H9 (cell line): ENCODE data around the gene JMJD7. TPM values are rescaled to one million over a fixed set of nuclear protein-coding genes. Genes with fewer than 3 reads are reported as not detected.

Experiments
- DNase-seq: peaks from one replicate; pipeline ENCODE4 v3.0.0-alpha.2; 2017
- H2AFZ ChIP-seq: one replicate; pipeline ENCODE4 v1.6.1; 2013; ENCODE audit warnings: mild to moderate bottlenecking, low read length, control low read depth, moderate library complexity
- H2AK5ac ChIP-seq: 2 replicates; pipeline ENCODE4 v1.6.1; 2013; ENCODE audit warnings: low read length, control low read depth, mixed read lengths; ENCODE audit not compliant: insufficient read length
- H2BK120ac ChIP-seq: one replicate; pipeline ENCODE4 v1.6.1; 2013; ENCODE audit warnings: low read depth, mild to moderate bottlenecking, low read length, control low read depth, inconsistent platforms; ENCODE audit not compliant: poor library complexity, severe bottlenecking
- H2BK12ac ChIP-seq: 2 replicates; pipeline ENCODE4 v1.6.1; 2013; ENCODE audit warnings: low read length, control low read depth, mixed read lengths, low read depth; ENCODE audit not compliant: insufficient read length
- H2BK15ac ChIP-seq: 2 replicates; pipeline ENCODE4 v1.6.1; 2013; ENCODE audit warnings: low read depth, low read length, control low read depth
- H2BK20ac ChIP-seq: one replicate; pipeline ENCODE4 v1.6.1; 2013; ENCODE audit warnings: low read depth, mild to moderate bottlenecking, low read length, control low read depth, inconsistent platforms; ENCODE audit not compliant: poor library complexity, severe bottlenecking
- H2BK5ac ChIP-seq: 2 replicates; pipeline ENCODE4 v1.6.1; 2013; ENCODE audit warnings: low read length, control low read depth, mixed read lengths; ENCODE audit not compliant: insufficient read length
- H3K14ac ChIP-seq: 2 replicates; pipeline ENCODE4 v1.6.1; 2013; ENCODE audit warnings: low read length, control low read depth; ENCODE audit not compliant: insufficient read depth
- H3K18ac ChIP-seq: 2 replicates; pipeline ENCODE4 v1.6.1; 2013; ENCODE audit warnings: low read depth, mild to moderate bottlenecking, mixed read lengths, low read length, control low read depth; ENCODE audit not compliant: insufficient read length
- H3K23ac ChIP-seq: 2 replicates; pipeline ENCODE4 v1.6.1; 2013; ENCODE audit warnings: low read length, control low read depth, mixed read lengths, low read depth; ENCODE audit not compliant: insufficient read length
- H3K23me2 ChIP-seq: 2 replicates; pipeline ENCODE4 v1.6.1; 2013; ENCODE audit warnings: low read depth, mild to moderate bottlenecking, mixed read lengths, low read length, control low read depth; ENCODE audit not compliant: insufficient read length, poor library complexity, severe bottlenecking
- H3K27ac ChIP-seq: 2 replicates; pipeline ENCODE4 v1.5.1; 2013; ENCODE audit warnings: low read length, control low read depth, mixed read lengths, low read depth; ENCODE audit not compliant: insufficient read length
- H3K27me3 ChIP-seq: 2 replicates; pipeline ENCODE4 v1.6.1; 2013; ENCODE audit warnings: low read length, control low read depth, inconsistent platforms; ENCODE audit not compliant: insufficient read depth
- H3K4ac ChIP-seq: 2 replicates; pipeline ENCODE4 v1.6.1; 2013; ENCODE audit warnings: low read depth, mild to moderate bottlenecking, control low read depth, inconsistent platforms, low read length, moderate library complexity
- H3K4me1 ChIP-seq: 2 replicates; pipeline ENCODE4 v1.6.1; 2013; ENCODE audit warnings: low read length, control low read depth, inconsistent platforms; ENCODE audit not compliant: insufficient read depth
- H3K4me2 ChIP-seq: 2 replicates; pipeline ENCODE4 v1.6.1; 2013; ENCODE audit warnings: low read length, control low read depth, mixed read lengths; ENCODE audit not compliant: insufficient read length, insufficient read depth
- H3K56ac ChIP-seq: 2 replicates; pipeline ENCODE4 v1.6.1; 2013; ENCODE audit warnings: low read depth, mild to moderate bottlenecking, mixed read lengths, low read length, control low read depth; ENCODE audit not compliant: insufficient read length
- H3K79me1 ChIP-seq: 2 replicates; pipeline ENCODE4 v1.6.1; 2013; ENCODE audit warnings: low read depth, mild to moderate bottlenecking, moderate library complexity, low read length, control low read depth, inconsistent platforms; ENCODE audit not compliant: insufficient read depth, poor library complexity, severe bottlenecking
- H3K79me2 ChIP-seq: 2 replicates; pipeline ENCODE4 v1.6.1; 2013; ENCODE audit warnings: low read length, control low read depth, inconsistent platforms; ENCODE audit not compliant: insufficient read depth
- H3K9ac ChIP-seq: 2 replicates; pipeline ENCODE4 v1.6.1; 2013; ENCODE audit warnings: low read length, control low read depth, mixed read lengths; ENCODE audit not compliant: insufficient read length; ENCODE audit errors: extremely low read depth
- H3K9me3 ChIP-seq: one replicate; pipeline ENCODE4 v1.6.1; 2013; ENCODE audit warnings: low read depth, low read length, inconsistent platforms; ENCODE audit not compliant: control insufficient read depth
- H3T11ph ChIP-seq: one replicate; pipeline ENCODE4 v1.6.1; 2013; ENCODE audit warnings: mild to moderate bottlenecking, low read length, control low read depth, inconsistent platforms
- H4K20me1 ChIP-seq: one replicate; pipeline ENCODE4 v1.6.1; 2013; ENCODE audit not compliant: control insufficient read depth, insufficient read length, insufficient read depth
- H4K5ac ChIP-seq: 2 replicates; pipeline ENCODE4 v1.6.1; 2013; ENCODE audit warnings: low read depth, mild to moderate bottlenecking, mixed read lengths, low read length, control low read depth; ENCODE audit not compliant: insufficient read length
- H4K8ac ChIP-seq: replicated peaks from 2 replicates; pipeline ENCODE4 v1.6.1; 2013; ENCODE audit warnings: low read length, control low read depth, mixed read lengths, low read depth; ENCODE audit not compliant: insufficient read length
- H4K91ac ChIP-seq: 2 replicates; pipeline ENCODE4 v1.6.1; 2013; ENCODE audit warnings: low read depth, mild to moderate bottlenecking, moderate library complexity, mixed read lengths, low read length, control low read depth; ENCODE audit not compliant: insufficient read length
- H3K27ac Mint-ChIP-seq, 3 experiments: 2 replicates in 2 of 3; 3 replicates in 1 of 3; pipeline ENCODE4 v1.8.0; 2020 to 2021; ENCODE audit warnings: mixed read lengths in 3 of 3, mild to moderate bottlenecking in 1 of 3, moderate library complexity in 1 of 3
- H3K27me3 Mint-ChIP-seq: 2 replicates; pipeline ENCODE4 v1.8.0; 2021; ENCODE audit warnings: low read depth, mild to moderate bottlenecking, moderate library complexity, mixed read lengths
- H3K36me3 Mint-ChIP-seq, 3 experiments: 2 replicates in 2 of 3; 3 replicates in 1 of 3; pipeline ENCODE4 v1.8.0; 2020 to 2021; ENCODE audit warnings: low read depth in 3 of 3, mixed read lengths in 3 of 3; ENCODE audit not compliant: insufficient read depth in 1 of 3
- H3K4me1 Mint-ChIP-seq, 2 experiments: 2 replicates each; pipeline ENCODE4 v1.8.0; 2020; ENCODE audit warnings: mixed read lengths in 2 of 2
- H3K4me3 Mint-ChIP-seq, 2 experiments: 2 replicates in 1 of 2; 3 replicates in 1 of 2; pipeline ENCODE4 v1.8.0; 2020 to 2021; ENCODE audit warnings: mild to moderate bottlenecking in 2 of 2, mixed read lengths in 2 of 2, moderate library complexity in 1 of 2
- H3K9me3 Mint-ChIP-seq, 2 experiments: 2 replicates in 1 of 2; 3 replicates in 1 of 2; pipeline ENCODE4 v1.8.0; 2020; ENCODE audit warnings: mild to moderate bottlenecking in 2 of 2, mixed read lengths in 2 of 2, moderate library complexity in 1 of 2
- CTCF ChIP-seq: fragments of 200-600 bp; sonication (generic); conservative IDR thresholded peaks from 3 replicates; pipeline ENCODE4 v1.8.0; 2021; ENCODE audit warnings: antibody characterized with exemption, mild to moderate bottlenecking
- WGBS: extraction: QIAGEN DNeasy Blood & Tissue Kit; methylation state at CpG from one replicate; pipeline ENCODE4 v1.1.7; 2013; ENCODE audit warnings: missing lambda C conversion rate, low lambda C conversion rate, mixed read lengths; ENCODE audit not compliant: insufficient read length; ENCODE audit errors: extremely low coverage; 5-methylcytosine and 5-hydroxymethylcytosine counted together
- total RNA-seq: library from RNA; stranded (reverse); gene quantifications from 2 replicates; pipeline ENCODE4 v1.2.1, GENCODE V29; 2021

JMJD7 gene
- total RNA-seq, 1 experiment from 2014 or later, result 13.3 TPM

DNA sequence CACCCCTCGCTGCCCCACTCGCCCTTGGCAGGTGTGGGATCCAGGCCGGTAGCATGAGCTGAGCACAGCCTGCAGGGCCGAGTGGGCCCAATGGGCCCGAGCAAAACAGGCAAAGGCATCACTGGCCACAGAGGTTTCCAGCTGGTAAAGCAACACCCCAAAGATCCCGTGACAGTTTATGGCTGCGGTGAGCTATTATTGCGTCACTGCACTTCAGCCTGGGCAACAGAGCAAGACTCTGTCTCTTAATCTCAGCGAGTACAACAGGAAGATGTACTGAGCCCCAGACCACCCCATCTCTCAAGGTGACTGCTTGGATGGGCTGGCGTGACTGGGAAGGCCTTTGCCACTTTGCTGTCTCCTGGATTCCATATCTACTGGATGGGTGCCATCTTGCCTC is 4.3 kb downstream of the JMJD7 start:
- no peaks in the 10 kb centered on the region for H3K79me1 ChIP-seq
- H3K4me1 ChIP-seq, result no peaks in the 10 kb centered on the region
- H3K27me3 ChIP-seq, result no peaks in the 10 kb centered on the region
- no peak overlapping the region for H2BK12ac ChIP-seq
- no peak overlapping the region for H4K8ac ChIP-seq
- H3K23ac ChIP-seq, result no peak overlapping the region
- no peak for TF ChIP-seq CTCF
- Mint-ChIP-seq H3K36me3 (peaks cover 3 to 17% (median 8%) of the 10 kb centered on the region in 3 experiments; a peak in 6 of 7 replicates), H3K4me1 (peaks cover 7% of the 10 kb centered on the region in 2 experiments), H3K9me3 (no peaks in the 10 kb centered on the region; a peak in 1 of 5 replicates), H3K27ac (no peak overlapping the region), H3K4me3 (no peak overlapping the region), H3K27me3 (no peaks in the 10 kb centered on the region)
- no peak overlapping the region for H2BK15ac ChIP-seq
- no peak overlapping the region for H2AK5ac ChIP-seq
- no CpG with 5 or more reads among the region's 10 CpGs for WGBS
- no peak for DNase-seq
- H2AFZ ChIP-seq, result no peak overlapping the region
- H3K56ac ChIP-seq, result no peak overlapping the region
- H4K91ac ChIP-seq, result no peak overlapping the region
- no peak overlapping the region for H2BK120ac ChIP-seq
- no peak overlapping the region for H3K27ac ChIP-seq
- H4K20me1 ChIP-seq, result no peaks in the 10 kb centered on the region
- H3K14ac ChIP-seq, result no peak overlapping the region
- H3K18ac ChIP-seq, result no peak overlapping the region
- H3K23me2 ChIP-seq, result peaks cover 10% of the 10 kb centered on the region
- H3K9ac ChIP-seq, result no peak overlapping the region
- no peak overlapping the region for H4K5ac ChIP-seq
- no peak overlapping the region for H2BK5ac ChIP-seq
- no peaks in the 10 kb centered on the region for H3K79me2 ChIP-seq
- no peak overlapping the region for H2BK20ac ChIP-seq
- H3K4ac ChIP-seq, result no peak overlapping the region
- H3K4me2 ChIP-seq, result no peak overlapping the region
- H3K9me3 ChIP-seq, result no peaks in the 10 kb centered on the region
- no peak overlapping the region for H3T11ph ChIP-seq
